GM12891 (cell line): ENCODE data around the gene GTF3C4.

Experiments used
- DNase-seq: peaks from one replicate; pipeline ENCODE4 v3.0.0; 2011; ENCODE audit warnings: low spot score; ENCODE audit not compliant: insufficient read length
- FAIRE-seq: peaks from 2 replicates; lab custom pipeline; 2011; peaks lifted over from hg19 to GRCh38; lab: Jason Lieb, UNC
- PAX5 ChIP-seq: IDR thresholded peaks from 2 replicates; pipeline ENCODE4 v1.6.1; 2011; ENCODE audit warnings: low read length, moderate library complexity, mild to moderate bottlenecking; ENCODE audit not compliant: insufficient read depth, severe bottlenecking
- POLR2A ChIP-seq: IDR thresholded peaks from 2 replicates; pipeline ENCODE4 v1.6.1; 2011; ENCODE audit warnings: low read depth, low read length, control low read depth
- POLR2AphosphoS5 ChIP-seq: IDR thresholded peaks from 2 replicates; pipeline ENCODE4 v1.6.1; 2011; ENCODE audit warnings: low read depth, low read length, control low read depth
- POU2F2 ChIP-seq: IDR thresholded peaks from 2 replicates; pipeline ENCODE4 v1.6.1; 2011; ENCODE audit warnings: low read depth, mild to moderate bottlenecking, control low read depth, low read length, moderate library complexity
- SPI1 ChIP-seq: IDR thresholded peaks from 2 replicates; pipeline ENCODE4 v1.6.1; 2011; ENCODE audit warnings: low read depth, low read length, control low read depth
- TAF1 ChIP-seq: IDR thresholded peaks from 2 replicates; pipeline ENCODE4 v1.6.1; 2011; ENCODE audit warnings: low read depth, low read length, control low read depth

The GTF3C4 gene

GRCh38 chr9:132669698-132670456 is 387 bp upstream of the GTF3C4 start, which contains the start of gene DDX31:
TSS of gene DDX31 (minus strand) at chr9:132669983. CDS start at chr9:132669934, 49 bp downstream.
- TF ChIP-seq TAF1 (peak; percentile 74), SPI1 (no peak), POLR2A (peak; percentile 90), POLR2AphosphoS5 (peak; percentile 87)
- peak; percentile 97 for FAIRE-seq
- peak; percentile 86 for DNase-seq

- no peak for FAIRE-seq
- TF ChIP-seq SPI1 (no peak), PAX5 (no peak), POLR2A (no peak), TAF1 (no peak), POU2F2 (no peak), POLR2AphosphoS5 (no peak)
- no peak for DNase-seq
Observed at GRCh38 chr9:132671620-132672412, 1.6 kb downstream of the GTF3C4 start.

GRCh38 chr9:132672413-132672690 is 2.1 kb downstream of the GTF3C4 start:
- no peak for DNase-seq
- TF ChIP-seq PAX5 (no peak), POU2F2 (no peak), POLR2AphosphoS5 (no peak), TAF1 (no peak)
- FAIRE-seq = no peak

- no peak for FAIRE-seq
- no peak for TF ChIP-seq POLR2A
- no peak for DNase-seq
Observed at GRCh38 chr9:132673355-132673754, 3.1 kb downstream of the GTF3C4 start.

GRCh38 chr9:132674485-132674884 is 4.2 kb downstream of the GTF3C4 start:
- DNase-seq (no peak), FAIRE-seq (no peak)
- TF ChIP-seq TAF1 (no peak), SPI1 (no peak), PAX5 (no peak), POLR2A (no peak), POU2F2 (no peak), POLR2AphosphoS5 (no peak)

GRCh38 chr9:132677976-132678375 is 7.7 kb downstream of the GTF3C4 start:
- TF ChIP-seq SPI1 (no peak), POLR2AphosphoS5 (no peak), POLR2A (no peak), POU2F2 (no peak)
- no peak for DNase-seq
- FAIRE-seq = no peak

GRCh38 chr9:132679946-132680625 is 9.8 kb downstream of the GTF3C4 start:
- no peak for TF ChIP-seq PAX5
- TF ChIP-seq POLR2A = no peak
- TF ChIP-seq POLR2AphosphoS5 = no peak
- TF ChIP-seq TAF1 = no peak
- no peak for TF ChIP-seq POU2F2
- TF ChIP-seq SPI1 = no peak
- FAIRE-seq = no peak
- DNase-seq = no peak

GRCh38 chr9:132681561-132681960 is 11.3 kb downstream of the GTF3C4 start:
- DNase-seq = no peak
- no peak for FAIRE-seq
- TF ChIP-seq SPI1 = no peak
- TF ChIP-seq TAF1 = no peak
- TF ChIP-seq POLR2A = no peak
- no peak for TF ChIP-seq PAX5
- TF ChIP-seq POU2F2 = no peak
- no peak for TF ChIP-seq POLR2AphosphoS5

- FAIRE-seq (no peak), DNase-seq (no peak)
- TF ChIP-seq SPI1 (no peak), POLR2AphosphoS5 (no peak), POU2F2 (no peak), TAF1 (no peak), PAX5 (no peak), POLR2A (no peak)
Observed at GRCh38 chr9:132683873-132684272, 13.6 kb downstream of the GTF3C4 start.
